HepG2 (cell line): ENCODE results near the gene U2AF2. TPM values are rescaled to one million over a fixed set of nuclear protein-coding genes. Genes with fewer than 3 reads are reported as not detected.

Experiments used
- DBP ChIP-seq: sonication (generic); formaldehyde crosslinking; IDR thresholded peaks from 2 replicates; pipeline ENCODE4 v1.4.0; 2020; ENCODE audit warnings: missing genetic modification reagents; ENCODE audit errors: not compliant biosample characterization
- ETS1 ChIP-seq: sonication (generic); formaldehyde crosslinking; IDR thresholded peaks from 2 replicates; pipeline ENCODE4 v1.4.0; 2020; ENCODE audit warnings: missing genetic modification reagents
- GABPB1 ChIP-seq: IDR thresholded peaks from 2 replicates; pipeline ENCODE4 v1.6.1; 2016; ENCODE audit warnings: mild to moderate bottlenecking, missing genetic modification reagents, moderate library complexity, missing compliant biosample characterization
- HNRNPH1 ChIP-seq: fragments of 200-400 bp; formaldehyde crosslinking; optimal IDR thresholded peaks from 2 replicates; pipeline ENCODE3; 2017; ENCODE audit warnings: mild to moderate bottlenecking, low read depth, low read length
- MTF1 ChIP-seq: sonication (generic); formaldehyde crosslinking; IDR thresholded peaks from 2 replicates; pipeline ENCODE4 v1.5.0; 2020; ENCODE audit warnings: missing genetic modification reagents
- NFYC ChIP-seq: IDR thresholded peaks from 2 replicates; pipeline ENCODE4 v1.6.1; 2016; ENCODE audit warnings: missing genetic modification reagents, missing compliant biosample characterization
- PHF8 ChIP-seq: sonication (generic); formaldehyde crosslinking; IDR thresholded peaks from 2 replicates; pipeline ENCODE4 v1.5.0; 2020; ENCODE audit warnings: missing genetic modification reagents
- POLR2A ChIP-seq, 2 experiments: IDR thresholded peaks; 2 replicates each; pipeline ENCODE4 v1.6.1; 2011; ENCODE audit warnings: low read depth in 2 of 2, low read length in 2 of 2, mild to moderate bottlenecking in 1 of 2, moderate library complexity in 1 of 2; ENCODE audit not compliant: insufficient read depth in 1 of 2
- PREB ChIP-seq: sonication (generic); formaldehyde crosslinking; IDR thresholded peaks from 2 replicates; pipeline ENCODE4 v1.4.0; 2020; ENCODE audit warnings: missing genetic modification reagents
- RARG ChIP-seq: sonication (generic); formaldehyde crosslinking; IDR thresholded peaks from 2 replicates; pipeline ENCODE4 v1.4.0; 2020; ENCODE audit warnings: low read depth, mild to moderate bottlenecking, missing genetic modification reagents
- REL ChIP-seq: sonication (generic); formaldehyde crosslinking; conservative IDR thresholded peaks from 2 replicates; pipeline ENCODE4 v1.8.0; 2022; ENCODE audit warnings: mild to moderate bottlenecking, missing genetic modification reagents, moderate library complexity
- RNF2 ChIP-seq: fragments of 450-650 bp; conservative IDR thresholded peaks from 2 replicates; pipeline ENCODE4 v1.6.1; 2016; ENCODE audit warnings: low read depth
- RXRA ChIP-seq: sonication (generic); formaldehyde crosslinking; IDR thresholded peaks from 2 replicates; pipeline ENCODE4 v1.5.1; 2020; ENCODE audit warnings: missing genetic modification reagents
- TBX2 ChIP-seq: sonication (generic); formaldehyde crosslinking; IDR thresholded peaks from 2 replicates; pipeline ENCODE4 v1.5.0; 2020; ENCODE audit warnings: missing genetic modification reagents, mild to moderate bottlenecking, borderline replicate concordance
- TFAP4 ChIP-seq: sonication (generic); IDR thresholded peaks from 2 replicates; pipeline ENCODE4 v1.6.1; 2016; ENCODE audit warnings: low read depth, borderline replicate concordance
- XRCC5 ChIP-seq: fragments of 200-400 bp; formaldehyde crosslinking; optimal IDR thresholded peaks from 2 replicates; pipeline ENCODE3; 2017; ENCODE audit warnings: mild to moderate bottlenecking, low read length
- ZBTB1 ChIP-seq: sonication (generic); formaldehyde crosslinking; IDR thresholded peaks from 2 replicates; pipeline ENCODE4 v1.4.0; 2020; ENCODE audit warnings: missing genetic modification reagents, borderline replicate concordance
- ZNF343 ChIP-seq: sonication (generic); formaldehyde crosslinking; IDR thresholded peaks from 2 replicates; pipeline ENCODE4 v1.4.0; 2020; ENCODE audit warnings: mild to moderate bottlenecking, missing genetic modification reagents
- ZNF432 ChIP-seq: sonication (generic); formaldehyde crosslinking; IDR thresholded peaks from 2 replicates; pipeline ENCODE4 v1.5.0; 2020; ENCODE audit warnings: missing genetic modification reagents, mild to moderate bottlenecking, borderline replicate concordance
- ZNF547 ChIP-seq: sonication (generic); formaldehyde crosslinking; IDR thresholded peaks from 2 replicates; pipeline ENCODE4 v1.5.1; 2020; ENCODE audit warnings: mild to moderate bottlenecking, missing genetic modification reagents
- ZNF850 ChIP-seq: sonication (generic); formaldehyde crosslinking; conservative IDR thresholded peaks from 2 replicates; pipeline ENCODE4 v1.9.0; 2021; ENCODE audit warnings: mild to moderate bottlenecking, missing genetic modification reagents
- polyA plus RNA-seq, 8 experiments: library from polyadenylated mRNA; depleted of rRNA in 3 of 8; stranded (reverse) in 7 of 8; unstranded in 1 of 8; fragments of >200 nt; fragmentation: Illumina TruSeq in 4 of 8; extraction: Trizol in 4 of 8; gene quantifications; 2 replicates each; pipeline versions ENCODE4 v1.2.1 to v1.2.3, GENCODE V29; 2011 to 2016; ENCODE audit warnings: low read depth in 4 of 8, missing spikeins in 1 of 8, mixed read lengths in 1 of 8; ENCODE audit not compliant: insufficient read depth in 1 of 8
- total RNA-seq, 5 experiments: library from RNA; depleted of rRNA; stranded (reverse); fragments of >200 nt; fragmentation: Illumina TruSeq; extraction: Trizol; gene quantifications; 2 replicates each; pipeline ENCODE4 v1.2.3, GENCODE V29; 2016; ENCODE audit warnings: low read depth in 1 of 5
- TF ChIP-seq, protein P1 (sequence below): sonication (generic); formaldehyde crosslinking; IDR thresholded peaks from 2 replicates; pipeline ENCODE4 v1.9.0; 2021; ENCODE audit warnings: missing genetic modification reagents, borderline replicate concordance
- TF ChIP-seq, protein P2 (sequence below): sonication (generic); formaldehyde crosslinking; IDR thresholded peaks from 2 replicates; pipeline ENCODE4 v1.5.0; 2020; ENCODE audit warnings: missing genetic modification reagents

The U2AF2 gene
- total and polyA plus RNA-seq, 2 of the 13 experiments (the other 11 are each of a cell fraction or from before 2014, with no cell fraction given) = 84.3 to 124 TPM

DNA sequence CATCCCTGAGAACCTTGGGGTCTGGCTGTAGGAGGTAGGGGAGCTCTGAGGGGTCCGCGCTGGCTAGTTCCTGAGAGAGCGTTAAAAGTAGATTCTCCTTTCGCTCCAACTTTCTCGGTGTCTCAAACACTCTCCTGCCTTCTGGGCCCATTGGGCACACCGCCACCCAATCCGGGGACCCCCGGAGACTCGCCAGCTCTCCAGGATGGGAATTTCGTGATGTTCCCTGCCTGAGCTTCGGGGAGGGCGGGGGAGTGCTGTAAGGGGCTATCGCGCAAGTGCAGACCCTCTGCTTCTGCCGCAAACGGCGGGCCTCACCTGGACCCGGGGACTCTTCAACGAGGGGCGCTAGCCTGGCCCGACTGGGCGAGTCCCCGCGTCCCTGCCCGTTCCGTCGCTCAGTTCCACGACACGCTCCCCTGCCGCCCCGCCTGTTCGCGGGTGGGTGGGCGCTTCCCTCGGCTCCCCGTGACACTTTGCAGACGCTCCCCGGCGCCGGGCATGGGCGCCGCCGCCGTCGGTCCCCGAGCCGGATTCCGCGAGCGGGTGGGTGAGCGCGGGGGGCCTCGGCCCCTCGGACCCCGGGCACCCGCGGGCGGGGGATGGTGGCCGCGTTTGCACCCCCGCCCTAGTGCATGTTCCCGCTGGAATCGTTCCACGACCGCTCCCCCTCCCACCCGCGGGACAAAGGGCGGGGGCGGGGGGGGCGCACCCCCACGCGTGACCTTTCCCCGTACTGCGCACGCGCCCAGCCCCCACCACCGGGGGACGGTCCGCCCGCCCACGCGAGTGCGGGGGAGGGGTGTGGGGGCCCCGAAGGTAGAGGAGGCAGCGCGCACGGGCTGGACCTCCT lies 6.9 kb upstream of the U2AF2 start, which contains the start of gene CCDC106 (continued):
- TF ChIP-seq TFAP4 = no peak
- TF ChIP-seq RNF2 = no peak
- TF ChIP-seq ETS1 (CRISPR knock-in tag) = no peak
- TF ChIP-seq GABPB1 (CRISPR knock-in tag) = peak; percentile 74
- peak; percentile 72 for TF ChIP-seq PHF8 (CRISPR knock-in tag)
- TF ChIP-seq HNRNPH1 = no peak
- TF ChIP-seq REL (CRISPR knock-in tag) = no peak
- no peak for TF ChIP-seq NFYC
- TF ChIP-seq PREB (CRISPR knock-in tag) = no peak
- TF ChIP-seq RXRA (CRISPR knock-in tag) = peak; percentile 38; the same call in 1 of the 2 replicates
- TF ChIP-seq, protein P1, sequence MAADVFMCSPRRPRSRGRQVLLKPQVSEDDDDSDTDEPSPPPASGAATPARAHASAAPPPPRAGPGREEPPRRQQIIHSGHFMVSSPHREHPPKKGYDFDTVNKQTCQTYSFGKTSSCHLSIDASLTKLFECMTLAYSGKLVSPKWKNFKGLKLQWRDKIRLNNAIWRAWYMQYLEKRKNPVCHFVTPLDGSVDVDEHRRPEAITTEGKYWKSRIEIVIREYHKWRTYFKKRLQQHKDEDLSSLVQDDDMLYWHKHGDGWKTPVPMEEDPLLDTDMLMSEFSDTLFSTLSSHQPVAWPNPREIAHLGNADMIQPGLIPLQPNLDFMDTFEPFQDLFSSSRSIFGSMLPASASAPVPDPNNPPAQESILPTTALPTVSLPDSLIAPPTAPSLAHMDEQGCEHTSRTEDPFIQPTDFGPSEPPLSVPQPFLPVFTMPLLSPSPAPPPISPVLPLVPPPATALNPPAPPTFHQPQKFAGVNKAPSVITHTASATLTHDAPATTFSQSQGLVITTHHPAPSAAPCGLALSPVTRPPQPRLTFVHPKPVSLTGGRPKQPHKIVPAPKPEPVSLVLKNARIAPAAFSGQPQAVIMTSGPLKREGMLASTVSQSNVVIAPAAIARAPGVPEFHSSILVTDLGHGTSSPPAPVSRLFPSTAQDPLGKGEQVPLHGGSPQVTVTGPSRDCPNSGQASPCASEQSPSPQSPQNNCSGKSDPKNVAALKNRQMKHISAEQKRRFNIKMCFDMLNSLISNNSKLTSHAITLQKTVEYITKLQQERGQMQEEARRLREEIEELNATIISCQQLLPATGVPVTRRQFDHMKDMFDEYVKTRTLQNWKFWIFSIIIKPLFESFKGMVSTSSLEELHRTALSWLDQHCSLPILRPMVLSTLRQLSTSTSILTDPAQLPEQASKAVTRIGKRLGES (CRISPR knock-in tag) = no peak
- no peak for TF ChIP-seq DBP
- TF ChIP-seq RARG (CRISPR knock-in tag) = no peak
- TF ChIP-seq TBX2 (CRISPR knock-in tag) = peak; percentile 70; the same call in 1 of the 2 replicates
- TF ChIP-seq XRCC5 = no peak
- no peak for TF ChIP-seq MTF1 (CRISPR knock-in tag)
- no peak for TF ChIP-seq ZNF343 (CRISPR knock-in tag)
- TF ChIP-seq POLR2A (IDR thresholded peaks at IDR 0.05; ENCODE audit: insufficient read depth in 1 of 2, low read depth in 2 of 2, low read length in 2 of 2) = peak in 1 of 2 experiments; percentile 47; a peak in 1 of 4 replicates
- TF ChIP-seq ZNF432 = no peak
- TF ChIP-seq ZNF547 (CRISPR knock-in tag) = no peak
- no peak for TF ChIP-seq ZBTB1 (CRISPR knock-in tag)
- no peak for TF ChIP-seq ZNF850 (CRISPR knock-in tag)
- TF ChIP-seq, protein P2, sequence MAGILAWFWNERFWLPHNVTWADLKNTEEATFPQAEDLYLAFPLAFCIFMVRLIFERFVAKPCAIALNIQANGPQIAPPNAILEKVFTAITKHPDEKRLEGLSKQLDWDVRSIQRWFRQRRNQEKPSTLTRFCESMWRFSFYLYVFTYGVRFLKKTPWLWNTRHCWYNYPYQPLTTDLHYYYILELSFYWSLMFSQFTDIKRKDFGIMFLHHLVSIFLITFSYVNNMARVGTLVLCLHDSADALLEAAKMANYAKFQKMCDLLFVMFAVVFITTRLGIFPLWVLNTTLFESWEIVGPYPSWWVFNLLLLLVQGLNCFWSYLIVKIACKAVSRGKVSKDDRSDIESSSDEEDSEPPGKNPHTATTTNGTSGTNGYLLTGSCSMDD = no peak
